Small intestine (tissue), 7 donors: ENCODE data around the gene HEATR5B. TPM values are rescaled to one million over a fixed set of nuclear protein-coding genes. Genes with fewer than 3 reads are reported as not detected.
"Not testable (repeated sequence)": the region's sequence is repeated elsewhere in the genome, so short reads cannot be mapped to it uniquely, and the experiment has no call there.

Source experiments
- DNase-seq, 2 donors: peaks; one replicate each; pipeline versions ENCODE4 v3.0.0 to v3.0.0-alpha.2; 2013
- FAIRE-seq: peaks from 2 replicates; lab custom pipeline; 2012; peaks lifted over from hg19 to GRCh38; lab: Jason Lieb, UNC
- H3K27ac ChIP-seq, 3 donors: one replicate each; pipeline ENCODE4 v1.5.1; 2013; ENCODE audit warnings: low read length in 2 of 3, mild to moderate bottlenecking in 2 of 3, control low read depth in 1 of 3, inconsistent platforms in 1 of 3, low read depth in 1 of 3, moderate library complexity in 1 of 3
- H3K27me3 ChIP-seq, 3 donors: one replicate each; pipeline ENCODE4 v1.6.1; 2013; ENCODE audit warnings: low read length in 3 of 3, inconsistent platforms in 1 of 3; ENCODE audit not compliant: control insufficient read depth in 3 of 3, insufficient read depth in 3 of 3
- H3K36me3 ChIP-seq, 3 donors: one replicate each; pipeline ENCODE4 v1.6.1; 2013; ENCODE audit warnings: low read length in 3 of 3, inconsistent platforms in 1 of 3, low read depth in 1 of 3, mild to moderate bottlenecking in 1 of 3, moderate library complexity in 1 of 3; ENCODE audit not compliant: control insufficient read depth in 3 of 3, insufficient read depth in 2 of 3
- H3K4me1 ChIP-seq, 3 donors: one replicate each; pipeline ENCODE4 v1.6.1; 2013; ENCODE audit warnings: low read length in 2 of 3, inconsistent platforms in 1 of 3, low read depth in 1 of 3, mild to moderate bottlenecking in 1 of 3, moderate library complexity in 1 of 3; ENCODE audit not compliant: control insufficient read depth in 3 of 3, insufficient read depth in 2 of 3
- H3K4me3 ChIP-seq, 3 donors: one replicate each; pipeline ENCODE4 v1.5.1; 2013; ENCODE audit warnings: low read length in 3 of 3, control low read depth in 1 of 3, inconsistent platforms in 1 of 3, low read depth in 1 of 3, mild to moderate bottlenecking in 1 of 3, moderate library complexity in 1 of 3
- H3K9me3 ChIP-seq, 2 donors: one replicate each; pipeline ENCODE4 v1.6.1; 2013; ENCODE audit warnings: low read depth in 1 of 2, low read length in 1 of 2; ENCODE audit not compliant: control insufficient read depth in 2 of 2, insufficient read depth in 1 of 2
- WGBS, 3 donors: extraction: QIAGEN DNeasy Blood & Tissue Kit; methylation state at CpG; one replicate each; pipeline ENCODE4 v1.1.7; 2013; 5-methylcytosine and 5-hydroxymethylcytosine counted together
- polyA plus RNA-seq, 4 donors: library from polyadenylated mRNA; stranded (reverse) in 3 of 4; unstranded in 1 of 4; fragments of 200-250 nt in 3 of 4; fragments of 120-200 nt in 1 of 4; gene quantifications; one replicate each; pipeline versions ENCODE4 v1.2.1 to v1.2.3, GENCODE V29; 2013
- donor health status: healthy with polysubstance abuse.
- donor health status: control.
- donor health status: control.
- donor health status: Bipolar disorder and iron deficiency.
- donor health status: healthy.

Gene HEATR5B
- polyA plus RNA-seq, 4 donors, result 6.2 to 18.3 (median 10.5) TPM

DNA sequence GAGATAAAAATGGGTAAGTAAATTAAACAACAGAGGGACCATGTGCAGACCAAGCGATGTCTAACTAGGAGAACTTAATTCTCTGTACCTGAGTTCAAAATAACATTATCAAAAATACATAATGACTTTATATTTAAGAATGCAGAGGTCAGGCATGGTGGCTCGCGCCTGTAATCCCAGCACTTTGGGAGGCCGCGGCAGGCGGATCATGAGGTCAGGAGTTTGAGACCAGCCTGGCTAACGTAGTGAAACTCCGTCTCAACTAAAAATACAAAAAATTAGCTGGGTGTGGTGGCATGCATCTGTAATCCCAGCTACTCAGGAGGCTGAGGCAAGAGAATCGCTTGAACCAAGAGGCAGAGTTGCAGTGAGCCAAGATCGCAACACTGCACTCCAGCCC, 138.9 kb downstream of the HEATR5B start:
- H3K9me3 ChIP-seq, H3K4me1 ChIP-seq, FAIRE-seq, H3K36me3 ChIP-seq, DNase-seq, H3K4me3 ChIP-seq, H3K27me3 ChIP-seq, H3K27ac ChIP-seq: not testable (repeated sequence)
- WGBS, 3 donors, result 94 to 97% (median 96%) methylated on average over 10 of the region's 10 CpGs

DNA sequence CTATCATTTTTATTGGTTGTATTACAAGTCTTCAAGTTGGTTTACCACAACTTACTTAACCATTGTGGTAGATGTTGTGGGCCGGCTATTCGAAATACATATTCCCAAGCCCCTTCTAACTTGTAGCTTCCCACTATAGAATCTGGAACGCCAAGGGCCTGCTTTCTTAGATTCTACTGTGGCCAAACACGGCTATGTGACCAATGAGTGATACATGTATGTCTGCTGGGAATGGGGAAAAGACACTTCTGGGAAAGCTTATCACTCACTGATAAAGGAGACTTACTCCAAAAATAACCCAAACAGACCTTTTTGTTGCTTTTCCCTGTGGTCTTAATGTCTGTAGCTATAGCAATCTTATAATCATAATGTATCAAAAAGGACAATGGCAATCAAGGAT, 142.3 kb downstream of the HEATR5B start:
- FAIRE-seq, result no peak
- 95 to 96% (median 96%) methylated on average over 4 of the region's 4 CpGs for WGBS, 3 donors

DNA sequence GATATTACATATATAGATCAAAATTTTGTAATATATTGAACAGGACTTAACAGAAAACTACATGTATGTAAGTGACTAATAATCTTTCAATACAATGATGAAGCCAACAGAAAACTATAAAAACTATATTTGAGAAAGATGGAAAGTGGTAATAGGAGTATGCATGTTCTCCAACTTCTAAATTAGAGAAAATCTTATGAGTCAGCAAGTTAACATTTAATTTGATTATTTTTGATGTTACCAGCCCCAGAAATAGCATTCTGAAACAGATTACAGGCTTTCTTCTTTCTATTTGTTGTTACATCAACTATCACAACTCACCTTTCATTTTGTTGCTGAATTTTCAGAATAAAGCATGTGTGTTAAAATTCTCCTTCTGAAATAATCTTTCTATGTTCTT, 147.6 kb downstream of the HEATR5B start:
- not testable (repeated sequence) for H3K27ac ChIP-seq, DNase-seq
- peak; percentile 96 for FAIRE-seq

More for the DNA sequence above, 142.3 kb downstream of the HEATR5B start:
- H3K27me3 ChIP-seq, result no peaks in the 10 kb centered on the region
- H3K36me3 ChIP-seq, result peaks cover 0 to 8% (median 0%) of the 10 kb centered on the region in 3 donors
- H3K9me3 ChIP-seq, result no peaks in the 10 kb centered on the region
- no peak for DNase-seq
- H3K4me1 ChIP-seq, result no peaks in the 10 kb centered on the region
- H3K4me3 ChIP-seq, result no peak overlapping the region
- no peak overlapping the region for H3K27ac ChIP-seq

DNA sequence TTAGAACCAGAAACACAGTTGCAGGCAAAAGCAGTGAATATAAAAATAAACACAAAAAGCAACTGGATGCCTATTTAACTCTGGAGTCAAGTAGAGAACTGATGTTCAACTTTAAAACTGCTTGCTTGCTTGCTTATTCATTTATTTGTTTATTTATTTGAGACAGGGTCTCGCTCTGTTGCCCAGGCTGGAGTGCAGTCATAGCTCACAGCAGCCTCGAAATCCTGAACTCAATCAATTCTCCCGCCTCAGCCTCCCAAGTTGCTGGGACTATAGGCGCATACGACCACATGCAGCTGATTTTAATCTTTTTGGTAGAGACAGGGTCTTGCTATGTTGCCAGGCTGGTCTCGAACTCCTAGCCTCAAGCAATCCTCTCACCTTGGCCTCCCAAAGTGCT, 152.5 kb downstream of the HEATR5B start:
- H3K4me1 ChIP-seq, H3K27ac ChIP-seq, H3K9me3 ChIP-seq, DNase-seq, H3K27me3 ChIP-seq, FAIRE-seq, H3K36me3 ChIP-seq, H3K4me3 ChIP-seq: not testable (repeated sequence)
- WGBS, 3 donors, result 91 to 99% (median 97%) methylated on average over 6 of the region's 6 CpGs

More for the DNA sequence above, 147.6 kb downstream of the HEATR5B start:
- H3K27me3 ChIP-seq, H3K36me3 ChIP-seq, H3K9me3 ChIP-seq, H3K4me1 ChIP-seq, H3K4me3 ChIP-seq: not testable (repeated sequence)

Other genes with a start within 250 kb of the HEATR5B start
- 10 to 100 TPM in 1 of 4 donors, 1 to 10 TPM in 3; 4.9 to 16.6 (median 6.7) TPM for gene STRN, start 117.8 kb downstream of the HEATR5B start, polyA plus RNA-seq
- 1 to 10 TPM; 3.1 to 6.0 (median 5.5) TPM for gene GPATCH11, start 146 bp upstream of the HEATR5B start, polyA plus RNA-seq
- 10 to 100 TPM in 2 of 4 donors, 1 to 10 TPM in 2; 4.3 to 27.7 (median 8.3) TPM for gene EIF2AK2, start 72.6 kb upstream of the HEATR5B start, polyA plus RNA-seq
- not detected for gene SULT6B1, start 104.3 kb upstream of the HEATR5B start, polyA plus RNA-seq
- 10 to 100 TPM; 25.9 to 54.6 (median 45.5) TPM for gene CEBPZOS, start 112.1 kb upstream of the HEATR5B start, polyA plus RNA-seq
- 10 to 100 TPM; 46.9 to 55.4 (median 51.6) TPM for gene CEBPZ, start 147.2 kb upstream of the HEATR5B start, polyA plus RNA-seq
- gene NDUFAF7, start 147.3 kb upstream of the HEATR5B start, polyA plus RNA-seq, result 10 to 100 TPM in 3 of 4 donors, 1 to 10 TPM in 1; 9.0 to 15.7 (median 10.8) TPM
- gene PRKD3, start 240.5 kb upstream of the HEATR5B start, polyA plus RNA-seq, result 10 to 100 TPM in 1 of 4 donors, 1 to 10 TPM in 3; 4.3 to 15.5 (median 6.5) TPM